GM23338 (cell line): ENCODE measurements around the gene AP2A1. TPM values are rescaled to one million over a fixed set of nuclear protein-coding genes. Genes with fewer than 3 reads are reported as not detected.
A peak's percentile ranks its signal among the peaks of the same experiment; 100 is the strongest.

Source experiments
- ATAC-seq: fragments of 200-7000 bp; cut with Tn5 transposase; 3 replicates; pipeline ENCODE4 v1.9.1; 2020
- DNase-seq: peaks from one replicate; pipeline ENCODE4 v3.0.0-alpha.2; 2015; ENCODE audit warnings: low spot score
- H2AFZ ChIP-seq: fragments of 200-600 bp; sonication (generic); 2 replicates; pipeline ENCODE4 v1.8.0; 2016; ENCODE audit warnings: antibody characterized with exemption, mild to moderate bottlenecking, moderate library complexity
- H3F3A ChIP-seq: fragments of 200-600 bp; sonication (generic); replicated peaks from 2 replicates; pipeline ENCODE4 v1.8.0; 2017; ENCODE audit warnings: antibody characterized with exemption, mixed run types, low read depth
- H3K27ac ChIP-seq: fragments of 200-600 bp; sonication (generic); 2 replicates; pipeline ENCODE4 v1.6.1; 2016; ENCODE audit warnings: low read depth
- H3K27me3 ChIP-seq: fragments of 200-600 bp; sonication (generic); 2 replicates; pipeline ENCODE4 v1.8.0; 2016; ENCODE audit warnings: mild to moderate bottlenecking, mixed run types, moderate library complexity; ENCODE audit not compliant: insufficient read depth
- H3K36me3 ChIP-seq: fragments of 200-600 bp; sonication (generic); 2 replicates; pipeline ENCODE4 v1.8.0; 2016; ENCODE audit warnings: mild to moderate bottlenecking; ENCODE audit not compliant: insufficient read depth
- H3K4me1 ChIP-seq: fragments of 200-600 bp; sonication (generic); 2 replicates; pipeline ENCODE4 v1.8.0; 2016; ENCODE audit warnings: mild to moderate bottlenecking, moderate library complexity; ENCODE audit not compliant: insufficient read depth
- H3K4me2 ChIP-seq: fragments of 200-600 bp; sonication (generic); 2 replicates; pipeline ENCODE4 v1.7.1; 2017; ENCODE audit warnings: mixed run types
- H3K4me3 ChIP-seq: fragments of 200-600 bp; sonication (generic); 2 replicates; pipeline ENCODE4 v1.6.1; 2016; ENCODE audit warnings: mixed run types
- H3K79me2 ChIP-seq: fragments of 200-600 bp; sonication (generic); replicated peaks from 2 replicates; pipeline ENCODE4 v1.8.0; 2017; ENCODE audit warnings: mild to moderate bottlenecking; ENCODE audit not compliant: insufficient read depth
- H3K9me2 ChIP-seq: fragments of 200-600 bp; sonication (generic); 2 replicates; pipeline ENCODE4 v1.8.0; 2017; ENCODE audit not compliant: insufficient read depth
- H4K20me1 ChIP-seq: fragments of 200-600 bp; sonication (generic); replicated peaks from 2 replicates; pipeline ENCODE4 v1.8.0; 2017; ENCODE audit warnings: mild to moderate bottlenecking; ENCODE audit not compliant: insufficient read depth
- H3K27ac Mint-ChIP-seq: 2 replicates; pipeline ENCODE4 v1.8.0; 2020; ENCODE audit warnings: inconsistent platforms, mild to moderate bottlenecking, moderate library complexity, mixed read lengths
- H3K27me3 Mint-ChIP-seq: 3 replicates; pipeline ENCODE4 v1.8.0; 2022; ENCODE audit warnings: low read depth, mild to moderate bottlenecking, moderate library complexity, mixed read lengths, inconsistent platforms; ENCODE audit not compliant: insufficient read depth, poor library complexity
- H3K36me3 Mint-ChIP-seq: 3 replicates; pipeline ENCODE4 v1.8.0; 2021; ENCODE audit warnings: low read depth, mild to moderate bottlenecking, inconsistent platforms, moderate library complexity, mixed read lengths
- H3K4me1 Mint-ChIP-seq: 3 replicates; pipeline ENCODE4 v1.8.0; 2020; ENCODE audit warnings: mild to moderate bottlenecking, inconsistent platforms, mixed read lengths
- H3K4me3 Mint-ChIP-seq: 3 replicates; pipeline ENCODE4 v1.8.0; 2021; ENCODE audit warnings: moderate library complexity, mild to moderate bottlenecking, inconsistent platforms, mixed read lengths
- H3K9me3 Mint-ChIP-seq: 3 replicates; pipeline ENCODE4 v1.8.0; 2020; ENCODE audit warnings: moderate library complexity, mild to moderate bottlenecking, inconsistent platforms, mixed read lengths
- CREB1 ChIP-seq: fragments of 250-450 bp; sonication (Bioruptor Pico); IDR thresholded peaks from 2 replicates; pipeline ENCODE4 v1.5.0; 2020; ENCODE audit warnings: low read depth, mild to moderate bottlenecking, moderate library complexity
- ETS1 ChIP-seq: IDR thresholded peaks from 2 replicates; pipeline ENCODE4 v1.6.1; 2016; ENCODE audit warnings: antibody characterized with exemption
- EZH2 ChIP-seq: fragments of 200-600 bp; sonication (generic); IDR thresholded peaks from one replicate; pipeline ENCODE4 v1.8.0; 2017; ENCODE audit warnings: antibody characterized with exemption, mild to moderate bottlenecking, low read depth; ENCODE audit not compliant: unreplicated experiment
- EZH2phosphoT487 ChIP-seq: fragments of 200-600 bp; sonication (generic); IDR thresholded peaks from one replicate; pipeline ENCODE4 v1.8.1; 2018; ENCODE audit warnings: antibody characterized with exemption; ENCODE audit not compliant: unreplicated experiment
- NANOG ChIP-seq: IDR thresholded peaks from 2 replicates; pipeline ENCODE4 v1.6.1; 2016; ENCODE audit warnings: antibody characterized with exemption, borderline replicate concordance
- POLR2AphosphoS5 ChIP-seq: IDR thresholded peaks from 2 replicates; pipeline ENCODE4 v1.6.1; 2016; ENCODE audit warnings: antibody characterized with exemption, low read depth
- STAT1 ChIP-seq: IDR thresholded peaks from one replicate; pipeline ENCODE4 v1.6.1; 2016; ENCODE audit warnings: antibody characterized with exemption; ENCODE audit not compliant: unreplicated experiment
- ZNF331 ChIP-seq: fragments of 250-450 bp; sonication (Bioruptor Pico); IDR thresholded peaks from 2 replicates; pipeline ENCODE4 v1.5.0; 2020; ENCODE audit warnings: low read depth, mild to moderate bottlenecking, moderate library complexity
- polyA plus RNA-seq: library from polyadenylated mRNA; unstranded; fragments of >200 nt; fragmentation: Nextera tagmentation; extraction: Ambion mirVana; gene quantifications from 2 replicates; pipeline ENCODE4 v1.2.1, GENCODE V29; 2016
- total RNA-seq: library from RNA; depleted of rRNA; stranded (reverse); fragments of >200 nt; shearing (Covaris generic); gene quantifications from 2 replicates; pipeline ENCODE4 v1.2.3, GENCODE V29; 2014
- TF ChIP-seq, protein P1 (sequence below), 2 experiments: fragments of 200-600 bp in 1 of 2; sonication (generic) in 1 of 2; conservative IDR thresholded peaks; 2 replicates each; pipeline versions ENCODE4 v1.5.1 to v1.6.1; 2016 to 2017; ENCODE audit warnings: antibody characterized with exemption in 2 of 2, low read depth in 2 of 2, mild to moderate bottlenecking in 2 of 2, moderate library complexity in 1 of 2

The AP2A1 gene
- total and polyA plus RNA-seq, 2 experiments from 2014 or later: 34.1 to 129 TPM

DNA sequence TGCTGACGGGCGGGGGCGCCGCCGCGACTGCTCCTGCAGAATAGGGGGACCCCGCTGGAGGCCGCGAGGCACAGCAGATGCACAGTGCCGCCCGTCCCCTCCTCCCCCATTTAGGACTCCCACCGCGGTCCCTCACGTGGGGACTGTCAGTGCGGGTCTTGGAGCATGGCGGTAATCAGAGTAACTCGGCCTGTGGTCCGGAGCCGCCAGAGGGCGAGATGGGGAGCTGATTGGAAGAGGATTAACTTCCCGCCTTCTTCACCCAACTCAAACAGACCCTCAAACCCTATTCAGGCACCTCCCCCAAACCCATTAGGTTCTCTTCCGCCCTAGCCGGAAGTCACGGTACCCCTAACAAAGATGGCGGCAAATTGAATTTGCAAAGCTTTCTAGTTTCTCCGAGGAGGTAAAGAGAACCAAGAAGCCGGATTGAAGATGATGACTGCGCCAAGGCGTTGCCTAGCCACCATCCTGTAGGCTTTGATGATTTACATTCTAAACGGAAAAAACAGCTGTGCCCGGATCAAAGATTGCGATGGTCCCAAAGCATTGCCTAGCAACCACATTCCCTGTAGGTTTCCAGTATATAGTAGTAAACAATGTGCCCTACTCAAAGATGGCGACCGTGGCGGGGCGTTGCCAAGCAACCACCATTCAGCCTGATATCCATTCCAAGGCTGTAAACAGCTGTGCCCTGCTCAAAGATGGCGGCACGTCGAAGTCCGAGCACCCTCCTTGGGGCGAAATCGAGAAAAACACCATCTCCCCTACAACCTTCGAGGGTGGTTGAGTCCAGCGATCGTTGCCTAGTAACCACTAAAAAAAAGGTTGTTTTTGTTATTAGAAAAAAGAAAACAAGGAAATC lies 46.4 kb downstream of the AP2A1 start, which contains the start of gene FUZ (continued):
- TF ChIP-seq EZH2phosphoT487: no peak
- TF ChIP-seq POLR2AphosphoS5: peak; percentile 79
- TF ChIP-seq ZNF331 (CRISPR knock-in tag): no peak
- no peak for TF ChIP-seq STAT1
- peak; percentile 60 for TF ChIP-seq ETS1
- no peak for TF ChIP-seq CREB1 (CRISPR knock-in tag)
- TF ChIP-seq NANOG: peak; percentile 47; the same call in 1 of the 2 replicates

DNA sequence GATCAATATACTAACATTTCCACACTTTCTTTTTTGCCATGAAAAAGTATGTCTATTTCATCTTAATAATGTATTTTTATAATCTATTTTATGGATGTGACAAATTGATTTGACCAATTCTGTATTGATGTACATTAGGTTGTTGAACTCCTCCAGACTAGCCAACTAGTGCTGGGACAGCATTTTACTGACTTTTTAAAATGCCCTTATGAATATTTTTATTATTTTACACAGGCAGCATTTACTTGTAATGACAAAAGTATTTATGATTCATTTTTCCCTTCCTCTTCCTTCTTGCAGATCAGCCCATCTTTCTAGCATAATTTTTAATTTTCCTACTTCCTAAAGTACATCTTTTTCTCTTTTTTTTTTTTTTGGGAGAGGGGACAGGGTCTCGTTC lies 47.2 kb downstream of the AP2A1 start:
- no peak overlapping the region for H3K4me3 ChIP-seq

More for the DNA sequence above, 47.2 kb downstream of the AP2A1 start:
- peaks cover 4% of the 10 kb centered on the region for H3F3A ChIP-seq
- Mint-ChIP-seq H3K27ac (peak overlapping the region; percentile 85), H3K36me3 (peaks cover 5% of the 10 kb centered on the region; the same call in 2 of the 3 replicates), H3K27me3 (peaks cover 30% of the 10 kb centered on the region), H3K4me1 (peaks cover 18% of the 10 kb centered on the region), H3K4me3 (peak overlapping the region; percentile 92; the same call in 2 of the 3 replicates), H3K9me3 (no peaks in the 10 kb centered on the region; the same call in 2 of the 3 replicates)
- no peaks in the 10 kb centered on the region for H4K20me1 ChIP-seq
- DNase-seq (no peak), ATAC-seq (no peak)
- H3K4me2 ChIP-seq: no peak overlapping the region
- peaks cover 10% of the 10 kb centered on the region; the same call in 1 of the 2 replicates for H3K4me1 ChIP-seq
- H2AFZ ChIP-seq: no peak overlapping the region
- no peak for TF ChIP-seq CREB1 (CRISPR knock-in tag)
- no peak for TF ChIP-seq POLR2AphosphoS5
- TF ChIP-seq EZH2: no peak
- TF ChIP-seq, protein P1, sequence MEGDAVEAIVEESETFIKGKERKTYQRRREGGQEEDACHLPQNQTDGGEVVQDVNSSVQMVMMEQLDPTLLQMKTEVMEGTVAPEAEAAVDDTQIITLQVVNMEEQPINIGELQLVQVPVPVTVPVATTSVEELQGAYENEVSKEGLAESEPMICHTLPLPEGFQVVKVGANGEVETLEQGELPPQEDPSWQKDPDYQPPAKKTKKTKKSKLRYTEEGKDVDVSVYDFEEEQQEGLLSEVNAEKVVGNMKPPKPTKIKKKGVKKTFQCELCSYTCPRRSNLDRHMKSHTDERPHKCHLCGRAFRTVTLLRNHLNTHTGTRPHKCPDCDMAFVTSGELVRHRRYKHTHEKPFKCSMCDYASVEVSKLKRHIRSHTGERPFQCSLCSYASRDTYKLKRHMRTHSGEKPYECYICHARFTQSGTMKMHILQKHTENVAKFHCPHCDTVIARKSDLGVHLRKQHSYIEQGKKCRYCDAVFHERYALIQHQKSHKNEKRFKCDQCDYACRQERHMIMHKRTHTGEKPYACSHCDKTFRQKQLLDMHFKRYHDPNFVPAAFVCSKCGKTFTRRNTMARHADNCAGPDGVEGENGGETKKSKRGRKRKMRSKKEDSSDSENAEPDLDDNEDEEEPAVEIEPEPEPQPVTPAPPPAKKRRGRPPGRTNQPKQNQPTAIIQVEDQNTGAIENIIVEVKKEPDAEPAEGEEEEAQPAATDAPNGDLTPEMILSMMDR (conservative IDR thresholded peaks at IDR 0.05; ENCODE audit: low read depth in 2 of 2): no peak
- TF ChIP-seq STAT1: no peak
- no peaks in the 10 kb centered on the region for H3K27me3 ChIP-seq
- H3K27ac ChIP-seq: peak overlapping the region; percentile 0; the same call in 1 of the 2 replicates
- no peaks in the 10 kb centered on the region; the same call in 1 of the 2 replicates for H3K36me3 ChIP-seq
- H3K9me2 ChIP-seq: no peaks in the 10 kb centered on the region
- peaks cover 8% of the 10 kb centered on the region for H3K79me2 ChIP-seq
